ENCODE data around the gene MOGAT2.
"Not testable (repeated sequence)": the region's sequence is repeated elsewhere in the genome, so short reads cannot be mapped to it uniquely, and the experiment has no call there.

Gene MOGAT2

DNA sequence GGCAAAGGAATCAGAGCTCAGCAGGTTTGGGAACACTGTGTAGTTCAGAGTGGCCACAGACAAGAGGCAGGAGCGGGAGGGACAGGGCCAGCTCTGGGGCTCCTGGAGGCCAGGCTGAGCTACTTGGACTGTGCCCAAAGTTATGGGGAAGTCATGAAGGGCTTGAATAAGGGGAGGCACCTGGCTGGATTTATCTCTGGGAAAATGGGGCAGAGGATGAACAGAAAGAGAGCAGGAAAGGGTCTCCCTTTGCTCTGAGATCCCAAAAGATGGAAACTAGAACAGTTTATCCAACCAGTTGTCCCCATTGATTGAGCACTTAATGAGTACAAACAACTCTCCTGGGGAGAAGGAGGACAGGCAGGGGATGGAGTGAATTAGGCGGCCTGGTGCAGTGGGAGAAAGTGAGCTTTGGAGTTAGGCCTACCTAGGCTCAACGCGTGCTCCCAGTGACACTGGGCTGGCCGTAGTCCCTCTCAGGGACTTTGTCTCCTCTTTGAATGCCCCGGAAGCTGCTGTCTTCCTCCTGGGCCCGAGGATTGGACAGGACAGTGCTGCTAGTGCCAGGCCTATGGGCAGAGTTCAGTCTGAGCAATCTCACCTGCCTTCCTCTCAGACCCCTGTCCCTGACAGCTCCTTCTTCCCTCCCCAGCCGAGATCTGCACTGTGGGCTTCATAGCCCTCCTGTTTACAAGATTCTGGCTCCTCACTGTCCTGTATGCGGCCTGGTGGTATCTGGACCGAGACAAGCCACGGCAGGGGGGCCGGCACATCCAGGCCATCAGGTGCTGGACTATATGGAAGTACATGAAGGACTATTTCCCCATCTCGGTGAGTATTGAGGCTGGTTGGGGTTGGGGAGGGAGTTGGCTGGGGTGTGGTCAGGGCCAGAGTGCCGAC lies 2.0 kb downstream of the MOGAT2 start:
- no peak for DNase-seq (ENCODE audit: low read depth in 2 of 2)

DNA sequence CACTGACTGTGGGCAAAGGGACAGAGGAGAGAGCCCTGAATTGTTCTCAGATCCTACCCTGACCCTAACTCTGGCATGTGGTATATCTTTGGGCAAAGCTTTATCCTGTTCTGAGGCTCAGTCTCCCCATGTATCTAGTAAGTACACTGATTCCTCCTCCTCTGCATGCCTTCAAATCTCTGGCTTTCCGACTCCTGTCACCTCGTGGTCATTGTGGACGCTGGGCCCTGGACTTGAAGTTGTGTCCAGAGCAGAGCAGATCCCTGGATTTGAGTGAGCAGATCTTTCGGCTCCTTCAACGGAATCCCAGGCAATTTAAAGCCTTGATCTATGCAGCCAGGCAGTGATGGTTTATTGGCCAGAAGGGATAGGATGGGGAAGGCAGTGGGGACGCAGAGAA lies 3.0 kb downstream of the MOGAT2 start:
- no peak for DNase-seq (ENCODE audit: low read depth in 2 of 2)

DNA sequence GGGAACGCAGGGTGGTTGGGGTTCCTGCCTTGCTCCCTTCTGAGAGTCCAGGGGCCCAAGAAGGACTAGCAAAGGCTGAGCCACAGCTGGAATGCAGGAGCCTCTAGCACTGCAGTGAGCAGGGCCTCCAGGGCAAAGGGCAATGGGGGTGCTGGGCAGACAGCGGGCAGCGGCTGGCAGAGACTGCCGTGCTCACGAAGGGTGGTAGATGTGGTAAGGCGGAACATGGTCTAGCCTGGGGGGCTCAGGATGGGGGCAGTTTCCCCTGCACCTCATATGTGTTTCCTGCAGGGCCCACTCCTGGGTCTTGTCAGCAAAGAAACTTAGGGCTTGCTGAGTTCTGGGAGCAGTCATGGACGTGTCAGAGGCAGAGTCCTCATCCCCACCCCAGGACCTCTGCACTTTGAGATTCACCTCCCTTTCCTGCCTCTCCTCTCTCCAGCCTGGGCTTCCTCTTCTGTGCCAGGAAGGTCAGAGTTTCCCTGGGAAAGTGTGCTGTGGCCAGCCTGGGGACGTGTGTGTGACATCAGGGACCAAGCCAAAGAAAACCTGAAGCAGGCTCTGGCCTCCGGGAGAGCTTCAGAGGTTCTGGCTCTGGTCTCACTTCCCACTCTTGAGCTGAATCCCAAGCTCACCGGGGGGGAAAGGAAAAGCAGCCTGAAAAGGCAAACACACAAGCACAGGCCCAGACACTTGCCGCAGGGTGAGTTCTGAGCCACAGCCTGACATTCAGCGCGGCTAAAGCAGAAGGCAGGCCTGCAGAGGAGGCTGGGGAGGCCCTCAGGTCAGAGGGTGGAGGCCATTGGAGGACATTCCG lies 4.4 kb downstream of the MOGAT2 start:
- DNase-seq (ENCODE audit: low read depth in 2 of 2) = no peak

DNA sequence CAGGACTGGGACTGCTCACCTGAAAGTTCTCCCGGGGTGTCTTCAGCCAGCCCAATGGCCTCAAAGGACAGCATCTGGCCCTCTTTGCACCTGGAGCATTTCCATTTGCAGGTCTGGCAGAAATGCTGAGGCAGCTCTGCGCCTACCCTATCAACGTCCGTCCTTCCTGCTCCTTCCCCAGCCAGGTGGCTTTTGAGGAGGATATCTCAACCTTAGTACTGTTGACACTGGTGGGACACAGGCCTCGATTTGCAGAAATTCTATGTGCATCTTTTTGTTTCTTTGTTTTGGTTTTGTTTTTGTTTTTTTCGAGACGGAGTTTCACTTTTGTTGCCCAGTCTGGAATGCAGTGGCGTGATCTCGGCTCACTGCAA lies 5.0 kb downstream of the MOGAT2 start:
- DNase-seq (ENCODE audit: low read depth in 2 of 2) = no peak

DNA sequence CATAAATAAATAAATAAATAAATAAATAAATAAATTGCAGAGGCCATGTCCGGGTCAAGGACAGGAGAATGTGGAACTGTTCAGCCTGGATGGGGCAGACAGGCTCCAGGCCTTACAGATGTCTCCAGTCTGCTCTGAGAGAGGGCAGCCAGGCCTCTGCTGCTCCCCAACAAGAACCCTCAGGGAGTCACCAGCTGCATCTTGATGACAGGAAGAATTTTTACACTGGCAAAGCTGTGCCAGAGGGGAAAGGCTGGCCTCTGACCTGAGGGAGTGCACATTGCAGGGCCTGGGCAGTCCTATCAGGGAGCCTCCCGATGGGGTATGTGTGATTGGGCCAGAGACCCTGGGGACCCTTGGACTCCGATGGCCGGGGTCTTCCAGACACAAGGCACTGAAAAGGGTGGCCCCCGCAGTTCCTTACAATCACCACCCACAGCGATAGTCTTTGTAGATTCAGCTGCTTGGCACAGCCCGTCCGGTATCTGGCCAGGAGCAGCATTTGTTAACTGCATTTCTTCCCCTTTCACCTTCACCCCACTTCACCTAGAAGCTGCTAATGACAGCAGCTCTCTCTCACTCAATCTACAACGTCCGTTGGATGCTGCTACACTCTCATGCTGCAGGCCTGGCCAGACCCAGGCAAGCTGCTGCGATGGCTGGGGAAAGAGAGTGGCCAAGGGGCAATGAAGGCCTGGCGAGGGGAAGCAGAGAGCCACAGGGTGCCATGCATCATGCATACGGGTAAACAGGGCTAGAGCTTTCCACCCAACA lies 8.1 kb downstream of the MOGAT2 start:
- no peak for DNase-seq (ENCODE audit: low read depth in 2 of 2)

DNA sequence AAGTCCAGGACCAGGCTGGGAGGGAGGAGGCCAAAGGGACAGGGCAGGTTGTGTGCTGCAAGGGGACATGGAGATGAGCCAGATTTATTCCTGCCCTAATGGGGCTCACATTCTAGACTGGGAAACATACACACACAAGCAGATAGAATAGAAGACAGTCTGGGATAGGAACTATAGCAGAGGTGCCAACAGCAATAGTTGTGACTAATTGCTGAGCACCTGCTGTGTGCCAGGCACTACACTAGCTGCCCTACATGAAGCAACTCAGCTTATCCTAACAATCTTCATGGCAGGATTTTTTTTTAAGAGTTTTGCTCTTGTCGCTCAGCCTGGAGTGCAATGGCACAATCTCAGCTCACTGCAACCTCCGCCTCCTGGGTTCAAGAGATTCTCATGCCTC lies 11.4 kb downstream of the MOGAT2 start:
- DNase-seq (ENCODE audit: low read depth in 2 of 2) = no peak

DNA sequence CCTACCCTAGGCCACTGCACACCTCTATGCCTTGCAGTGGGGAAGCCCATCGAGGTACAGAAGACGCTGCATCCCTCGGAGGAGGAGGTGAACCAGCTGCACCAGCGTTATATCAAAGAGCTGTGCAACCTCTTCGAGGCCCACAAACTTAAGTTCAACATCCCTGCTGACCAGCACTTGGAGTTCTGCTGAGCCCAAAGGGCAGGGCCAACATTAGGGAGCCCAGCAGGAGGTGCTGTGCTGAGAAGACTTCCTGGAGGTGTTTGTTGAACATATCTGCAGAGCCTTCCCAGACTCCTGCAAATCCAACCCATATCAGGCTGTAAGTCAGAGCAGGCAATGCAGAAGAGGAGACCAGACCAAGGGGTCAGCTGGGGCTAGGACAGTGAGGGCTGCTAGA lies 13.5 kb downstream of the MOGAT2 start:
- DNase-seq (ENCODE audit: low read depth in 2 of 2) = no peak

DNA sequence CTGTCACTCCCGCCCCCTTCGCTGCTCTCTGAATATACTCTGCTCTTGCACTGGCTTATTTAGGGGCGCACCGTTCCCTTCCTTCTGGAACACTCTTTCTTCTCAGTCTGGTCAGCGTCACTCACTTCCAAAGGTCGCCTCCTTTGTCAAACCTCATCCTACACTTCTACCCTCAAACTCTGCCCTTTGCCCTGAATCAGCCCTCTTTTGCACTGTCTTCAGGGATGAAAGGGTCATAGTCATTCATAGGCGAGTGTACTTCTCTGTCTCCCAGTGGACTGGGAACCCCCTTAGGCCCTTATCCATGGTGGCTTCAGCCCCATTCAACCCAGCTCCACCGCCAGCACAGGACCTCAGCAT lies 15.4 kb downstream of the MOGAT2 start:
- no peak for DNase-seq (ENCODE audit: low read depth in 2 of 2)

DNA sequence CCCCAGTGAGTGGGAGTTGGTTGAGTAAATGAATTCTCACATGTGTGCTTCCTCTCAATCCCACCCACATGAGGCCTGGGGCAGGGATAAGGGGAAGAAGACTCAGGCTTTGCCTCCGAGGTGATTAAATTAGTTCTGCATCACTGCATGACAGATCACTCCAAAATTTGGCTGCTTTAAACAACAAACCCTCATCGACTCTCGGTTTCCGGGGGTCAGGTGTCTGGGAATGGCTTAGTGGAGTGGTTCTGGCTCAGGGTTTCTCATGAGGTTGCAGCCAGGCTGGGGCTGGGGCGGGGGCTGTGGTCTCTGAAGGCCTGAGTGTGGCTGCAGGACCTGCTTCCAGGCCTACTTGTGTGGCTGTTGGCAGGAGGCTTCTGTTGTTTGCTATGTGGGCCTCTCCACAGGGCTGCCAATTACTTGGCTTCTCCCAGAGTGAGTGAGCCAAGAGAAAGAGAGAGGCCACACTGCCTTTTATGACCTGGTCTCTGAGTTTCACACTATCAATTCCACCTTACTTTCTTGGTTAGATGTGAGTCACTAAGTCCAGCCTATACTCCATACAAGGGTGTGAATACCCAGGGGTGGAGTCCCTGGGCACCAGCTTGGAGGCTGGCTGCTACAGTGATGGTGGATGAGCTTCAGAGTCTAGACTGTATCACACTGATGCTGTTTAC lies 15.9 kb downstream of the MOGAT2 start:
- no peak for DNase-seq (ENCODE audit: low read depth in 2 of 2)

DNA sequence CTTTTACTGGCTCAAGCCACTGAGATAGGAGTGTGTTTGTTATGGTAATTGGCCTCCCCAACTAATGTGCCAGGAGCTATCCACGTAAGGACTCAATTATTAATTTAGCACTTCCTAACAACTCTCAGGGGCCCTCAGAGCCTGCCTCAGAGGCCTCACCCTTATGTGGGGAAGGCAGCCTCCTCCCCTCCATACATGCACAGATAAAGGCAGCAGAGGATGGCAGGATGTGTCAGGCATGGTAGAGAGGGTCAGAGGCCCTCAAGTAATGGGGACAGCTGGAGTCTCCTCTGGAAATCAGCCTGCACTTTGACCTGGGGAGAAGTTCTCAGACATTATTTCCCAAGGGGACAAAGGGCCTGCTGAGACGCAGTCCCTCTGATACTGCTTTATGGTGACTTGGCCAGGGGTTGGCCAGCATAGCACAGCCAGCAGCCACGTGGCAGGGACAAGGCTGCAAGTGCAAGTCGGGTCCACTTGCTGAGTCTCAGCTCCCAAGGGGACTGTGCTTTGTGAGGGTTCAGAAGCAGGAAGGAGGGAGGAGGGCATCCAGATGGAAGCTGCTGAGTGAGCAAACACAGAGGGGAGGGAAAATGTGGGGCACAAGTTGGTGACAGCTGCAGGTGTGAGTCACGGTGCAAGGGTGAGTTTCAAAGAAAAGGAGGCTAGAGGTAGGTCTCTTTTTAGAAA lies 17.0 kb downstream of the MOGAT2 start:
- no peak for DNase-seq (ENCODE audit: low read depth in 2 of 2)

DNA sequence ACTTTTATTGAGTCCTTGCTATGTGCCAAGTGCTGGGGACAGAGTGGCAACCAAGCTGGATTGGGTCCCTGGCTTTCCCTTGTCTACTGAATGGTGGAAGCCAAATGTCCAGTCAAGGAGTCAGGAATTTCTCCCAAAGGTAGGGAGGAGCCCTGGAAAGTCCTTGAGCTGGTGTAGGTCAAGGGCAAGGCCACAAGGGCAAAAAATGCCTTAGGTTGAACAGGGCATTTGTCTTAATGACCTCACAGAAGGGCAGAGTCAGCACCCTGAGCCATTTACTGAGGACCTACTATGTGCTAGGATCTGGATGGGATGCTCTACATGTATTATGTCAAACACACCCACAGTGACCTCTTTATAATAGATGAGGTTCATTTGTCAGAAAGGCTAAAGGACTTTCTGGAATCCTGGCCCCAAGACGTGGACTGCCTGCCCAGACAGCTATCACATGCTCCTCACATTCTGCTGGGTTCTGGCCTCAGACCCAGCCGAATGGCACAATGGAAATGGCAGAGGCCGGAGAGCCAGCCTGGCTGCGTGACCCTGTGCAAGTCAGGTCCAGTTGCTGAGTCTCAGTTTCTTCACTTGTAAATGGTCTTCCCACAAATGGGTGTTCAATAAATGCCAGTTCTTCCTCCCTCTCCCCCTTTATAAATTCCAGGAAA lies 17.7 kb downstream of the MOGAT2 start:
- DNase-seq (ENCODE audit: low read depth in 2 of 2) = no peak

DNA sequence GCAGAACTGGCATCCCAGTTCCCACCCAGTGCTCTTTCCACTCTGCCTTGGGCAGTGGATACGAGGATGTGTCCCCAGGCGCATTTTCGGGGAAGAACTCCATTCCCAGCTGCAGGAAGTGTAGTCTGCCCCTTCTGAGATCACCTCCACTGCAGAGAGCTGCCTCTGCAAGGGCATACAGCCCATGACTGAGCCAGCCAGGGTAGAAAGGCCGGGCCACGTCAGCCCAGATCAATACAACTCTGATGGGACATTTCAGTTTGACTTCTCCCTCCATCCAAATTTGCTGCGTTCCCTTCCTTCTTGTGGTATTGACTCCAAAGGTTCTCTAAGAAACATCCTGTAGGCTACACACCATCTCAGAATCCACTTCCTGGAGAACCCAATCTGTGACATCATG lies 19.7 kb downstream of the MOGAT2 start:
- DNase-seq (ENCODE audit: low read depth in 2 of 2) = no peak

DNA sequence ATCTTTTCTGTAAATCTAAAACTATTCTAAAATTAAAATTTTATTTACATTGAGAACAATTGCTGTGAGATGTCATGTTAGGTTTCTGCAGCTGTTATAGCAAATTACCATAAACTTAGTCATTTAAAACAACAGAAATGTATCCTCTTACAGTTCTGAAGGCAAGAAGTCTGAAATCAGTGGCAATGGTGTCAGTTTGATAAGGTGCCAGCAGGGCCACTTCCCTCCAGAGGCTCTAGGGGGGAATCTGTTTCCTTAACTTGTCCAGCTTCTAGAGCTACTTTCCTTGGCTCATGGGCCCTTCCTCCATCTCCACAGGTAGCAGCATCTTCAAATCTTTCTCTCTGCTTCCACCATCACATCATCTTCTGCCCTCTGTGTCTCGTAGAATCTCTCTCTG lies 23.0 kb downstream of the MOGAT2 start:
- DNase-seq (ENCODE audit: low read depth in 2 of 2) = no peak

DNA sequence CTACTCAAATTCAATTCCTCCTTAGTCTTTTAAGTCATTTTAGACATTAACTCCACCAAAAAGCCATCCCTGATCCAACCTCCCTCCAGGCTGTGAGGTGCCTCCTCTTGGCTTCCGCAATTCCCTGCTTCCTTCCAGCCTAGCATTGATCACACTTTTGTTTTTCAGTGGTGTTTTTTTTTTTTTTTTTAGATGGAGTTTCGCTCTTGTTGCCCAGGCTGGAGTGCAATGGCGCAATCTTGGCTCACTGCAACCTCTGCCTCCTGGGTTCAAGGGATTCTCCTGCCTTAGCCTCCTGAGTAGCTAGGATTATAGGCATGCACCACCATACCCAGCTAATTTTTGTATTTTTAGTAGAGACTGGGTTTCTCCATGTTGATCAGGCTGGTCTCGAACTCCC lies 25.5 kb downstream of the MOGAT2 start:
- not testable (repeated sequence) for DNase-seq (ENCODE audit: low read depth in 2 of 2)

DNA sequence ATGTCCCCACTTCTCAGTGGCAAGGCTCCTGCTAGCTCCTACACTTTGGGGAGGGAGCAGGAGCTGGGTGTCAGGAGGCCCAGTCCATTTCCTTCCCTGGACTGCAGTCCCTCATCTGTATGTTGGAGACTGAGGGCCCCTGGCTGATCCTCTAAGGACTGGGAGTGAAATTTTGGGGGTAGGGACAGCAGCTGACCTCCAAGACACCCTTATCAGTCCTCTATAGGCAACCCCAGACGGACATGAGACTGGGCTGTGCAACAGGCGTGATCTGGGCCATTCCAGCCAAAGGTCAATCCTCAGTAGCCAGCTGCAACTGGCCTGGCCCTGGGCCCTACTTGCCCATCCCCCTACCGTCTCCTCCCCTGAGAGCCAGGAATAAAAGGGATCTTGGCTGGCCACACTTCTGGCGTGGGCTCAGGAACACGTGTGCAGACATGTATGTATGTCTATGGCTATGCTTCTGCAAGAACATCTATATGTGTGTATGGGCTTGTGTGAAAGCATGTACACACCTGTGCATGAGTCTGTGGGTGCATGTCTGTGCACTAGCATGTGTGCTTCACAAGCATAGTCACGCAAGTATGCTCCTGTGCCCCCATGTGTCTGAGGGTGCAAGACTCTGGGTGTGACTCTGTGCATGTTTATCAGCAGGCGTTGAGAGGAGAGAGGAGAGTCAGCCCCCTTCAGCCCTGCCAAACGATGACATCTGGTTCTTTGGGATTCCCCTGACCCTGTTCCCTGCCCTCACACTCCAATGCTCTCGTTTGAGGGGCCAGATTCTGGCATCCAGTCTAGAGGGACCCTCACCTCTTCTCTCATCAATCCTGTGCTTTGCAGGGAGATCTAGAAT lies 26.3 kb downstream of the MOGAT2 start:
- no peak for DNase-seq (ENCODE audit: low read depth in 2 of 2)

DNA sequence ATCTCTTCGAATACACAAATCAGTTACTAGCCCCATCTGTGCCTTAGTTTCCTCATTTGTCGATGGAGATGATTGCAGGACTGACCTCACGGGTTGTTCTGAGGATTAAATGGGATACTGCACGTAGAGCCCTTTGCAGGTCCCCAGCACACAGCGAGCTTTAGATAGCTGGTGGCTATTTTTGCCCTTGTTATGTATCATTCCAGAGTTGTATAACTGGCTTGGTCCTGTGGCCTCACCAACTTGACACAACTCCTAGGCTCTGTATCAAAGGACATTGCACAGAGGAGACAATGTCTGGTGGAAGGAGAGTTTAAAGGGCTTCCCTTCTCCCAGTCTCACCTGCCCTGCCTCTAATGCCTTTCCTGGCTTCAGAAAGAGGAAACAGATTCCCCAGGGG lies 28.2 kb downstream of the MOGAT2 start:
- DNase-seq (ENCODE audit: low read depth in 2 of 2) = no peak

DNA sequence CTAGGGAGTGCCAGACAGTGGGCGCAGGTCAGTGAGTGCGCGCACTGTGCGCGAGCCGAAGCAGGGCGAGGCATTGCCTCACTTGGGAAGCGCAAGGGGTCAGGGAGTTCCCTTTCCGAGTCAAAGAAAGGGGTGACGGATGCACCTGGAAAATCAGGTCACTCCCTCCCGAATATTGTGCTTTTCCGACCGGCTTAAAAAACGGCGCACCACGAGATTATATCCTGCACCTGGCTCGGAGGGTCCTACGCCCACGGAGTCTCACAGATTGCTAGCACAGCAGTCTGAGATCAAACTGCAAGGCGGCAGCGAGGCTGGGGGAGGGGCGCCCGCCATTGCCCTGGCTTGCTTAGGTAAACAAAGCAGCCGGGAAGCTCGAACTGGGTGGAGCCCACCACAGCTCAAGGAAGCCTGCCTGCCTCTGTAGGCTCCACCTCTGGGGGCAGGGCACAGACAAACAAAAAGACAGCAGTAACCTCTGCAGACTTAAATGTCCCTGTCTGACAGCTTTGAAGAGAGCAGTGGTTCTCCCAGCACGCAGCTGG lies 31.2 kb downstream of the MOGAT2 start:
- not testable (repeated sequence) for DNase-seq (ENCODE audit: low read depth in 2 of 2)

DNA sequence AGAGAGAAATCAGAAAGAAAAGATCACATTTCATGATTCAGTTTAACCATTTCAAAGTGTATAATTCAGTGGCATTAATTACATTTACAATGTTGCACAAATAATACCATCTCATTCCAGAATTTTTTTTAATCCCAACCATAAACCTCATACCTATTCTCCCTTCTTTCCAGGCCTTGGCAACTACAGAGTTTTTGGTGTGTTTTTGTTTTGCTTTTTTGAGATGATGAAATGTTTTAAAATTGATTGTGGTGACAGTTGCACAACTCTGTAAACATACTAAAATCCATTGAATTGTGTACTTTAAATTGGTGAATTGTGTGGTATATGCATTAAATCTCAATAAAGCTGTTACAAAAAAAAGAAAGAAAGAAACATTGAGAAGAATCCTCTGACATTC lies 37.3 kb downstream of the MOGAT2 start:
- not testable (repeated sequence) for DNase-seq (ENCODE audit: low read depth in 2 of 2)

DNA sequence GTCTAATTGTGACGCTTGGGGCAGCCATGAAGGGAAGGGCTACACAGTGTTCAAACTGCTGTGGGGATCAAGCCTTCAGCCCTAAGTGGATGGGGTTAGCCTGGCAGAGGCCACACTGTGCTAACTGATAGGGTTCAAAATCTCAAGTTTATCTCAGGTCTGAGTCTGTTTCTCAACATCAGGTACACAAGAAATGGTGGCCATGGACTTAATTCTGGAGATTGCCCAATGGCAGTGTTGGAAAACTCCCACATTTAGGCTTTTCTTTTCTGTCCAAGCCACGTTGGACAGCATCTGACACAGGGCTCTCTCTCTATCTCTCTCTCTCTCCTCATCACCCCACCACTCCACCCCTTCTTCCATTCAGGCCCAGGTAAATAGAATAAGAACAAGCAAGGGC lies 40.0 kb downstream of the MOGAT2 start:
- DNase-seq (ENCODE audit: low read depth in 2 of 2) = no peak

All from stimulated activated CD4-positive, alpha-beta T cell treated with anti-CD3 and anti-CD28 coated beads, Interleukin-15, amount 100 ng/mL, for 48 hours (primary cell).